ENCODE measurements around the gene WASF2.
"Not testable (repeated sequence)": the region's sequence is repeated elsewhere in the genome, so short reads cannot be mapped to it uniquely, and the experiment has no call there.

The WASF2 gene

GRCh38 chr1:27395441-27396195 lies 94.3 kb downstream of the WASF2 start:
- DNase-seq (ENCODE audit: low spot score) = peak; percentile 87

GRCh38 chr1:27394925-27395324 lies 95.0 kb downstream of the WASF2 start:
- no peak for DNase-seq (ENCODE audit: low spot score)

- DNase-seq (ENCODE audit: low spot score) = no peak
Measured at GRCh38 chr1:27394282-27394658, 95.7 kb downstream of the WASF2 start.

GRCh38 chr1:27393641-27394281 lies 96.2 kb downstream of the WASF2 start:
- DNase-seq (ENCODE audit: low spot score) = no peak

GRCh38 chr1:27392778-27393635 lies 97.0 kb downstream of the WASF2 start:
- no peak for DNase-seq (ENCODE audit: low spot score)

GRCh38 chr1:27392096-27392777 lies 97.7 kb downstream of the WASF2 start, which contains the start of gene GPR3:
Gene GPR3 (plus strand): TSS chr1:27392622. CDS start chr1:27393799, 1,177 bp downstream.
- peak; percentile 97 for DNase-seq (ENCODE audit: low spot score)

- peak; percentile 59 for DNase-seq (ENCODE audit: low spot score)
Measured at GRCh38 chr1:27391511-27392095, 98.4 kb downstream of the WASF2 start.

GRCh38 chr1:27388337-27389005 lies 101.5 kb downstream of the WASF2 start:
- DNase-seq (ENCODE audit: low spot score) = peak; percentile 52

GRCh38 chr1:27384797-27385196 lies 105.2 kb downstream of the WASF2 start:
- DNase-seq (ENCODE audit: low spot score) = not testable (repeated sequence)

- DNase-seq (ENCODE audit: low spot score) = no peak
Measured at GRCh38 chr1:27383661-27384060, 106.3 kb downstream of the WASF2 start.

- no peak for DNase-seq (ENCODE audit: low spot score)
Measured at GRCh38 chr1:27383039-27383605, 106.8 kb downstream of the WASF2 start, which contains the start of gene CD164L2. Gene CD164L2 (minus strand): TSS chr1:27383333. CDS start chr1:27383239, 94 bp downstream.

- no peak for DNase-seq (ENCODE audit: low spot score)
Measured at GRCh38 chr1:27381969-27382762, 107.8 kb downstream of the WASF2 start.

GRCh38 chr1:27380766-27381733 lies 108.9 kb downstream of the WASF2 start:
- DNase-seq (ENCODE audit: low spot score) = no peak

GRCh38 chr1:27380224-27380623 lies 109.7 kb downstream of the WASF2 start:
- peak; percentile 41 for DNase-seq (ENCODE audit: low spot score)

GRCh38 chr1:27379564-27380122 lies 110.3 kb downstream of the WASF2 start:
- no peak for DNase-seq (ENCODE audit: low spot score)

GRCh38 chr1:27377760-27378495 lies 112.0 kb downstream of the WASF2 start:
- DNase-seq (ENCODE audit: low spot score) = no peak

GRCh38 chr1:27374362-27375086 lies 115.4 kb downstream of the WASF2 start, which contains the start of gene FCN3:
Gene FCN3 (minus strand): TSS chr1:27374824. CDS start chr1:27374818, 6 bp downstream.
- DNase-seq (ENCODE audit: low spot score) = no peak

Measured in GM03348 (cell line).